B cell (primary cell): ENCODE results near the gene PPP2R2C.

Experiments
- CTCF ChIP-seq: fragments of 200-600 bp; IDR thresholded peaks from one replicate; pipeline ENCODE4 v1.8.0; 2022; ENCODE audit warnings: antibody characterized with exemption, mild to moderate bottlenecking
- EZH2 ChIP-seq: IDR thresholded peaks from 2 replicates; pipeline ENCODE4 v1.6.1; 2012; ENCODE audit warnings: borderline replicate concordance, low read depth, mild to moderate bottlenecking, moderate library complexity, low read length; ENCODE audit not compliant: insufficient read depth, poor library complexity, severe bottlenecking

GRCh38 chr4:6288342-6288741 lies 184.1 kb downstream of the PPP2R2C start:
- TF ChIP-seq CTCF = no peak
- no peak for TF ChIP-seq EZH2
